ENCODE results near the gene DPY19L1.
A peak's percentile ranks its signal among the peaks of the same experiment; 100 is the strongest.
"Not testable (repeated sequence)": the region's sequence is repeated elsewhere in the genome, so short reads cannot be mapped to it uniquely, and the experiment has no call there.

DPY19L1 gene

GRCh38 chr7:35032166-35032565 is 5.1 kb downstream of the DPY19L1 start:
- no peak for DNase-seq (ENCODE audit: low read depth)

GRCh38 chr7:35030848-35031247 is 6.4 kb downstream of the DPY19L1 start:
- DNase-seq (ENCODE audit: low read depth), result no peak

- no peak for DNase-seq (ENCODE audit: low read depth)
Observed at GRCh38 chr7:35029311-35029710, 8.0 kb downstream of the DPY19L1 start.

GRCh38 chr7:35026150-35026549 is 11.1 kb downstream of the DPY19L1 start:
- DNase-seq (ENCODE audit: low read depth), result no peak

- no peak for DNase-seq (ENCODE audit: low read depth)
Observed at GRCh38 chr7:35025369-35025870, 11.9 kb downstream of the DPY19L1 start.

- DNase-seq (ENCODE audit: low read depth), result no peak
Observed at GRCh38 chr7:35024298-35024697, 13.0 kb downstream of the DPY19L1 start.

GRCh38 chr7:35022725-35023124 is 14.6 kb downstream of the DPY19L1 start:
- no peak for DNase-seq (ENCODE audit: low read depth)

GRCh38 chr7:35021445-35021844 is 15.8 kb downstream of the DPY19L1 start:
- no peak for DNase-seq (ENCODE audit: low read depth)

GRCh38 chr7:35019801-35020200 is 17.5 kb downstream of the DPY19L1 start:
- no peak for DNase-seq (ENCODE audit: low read depth)

- no peak for DNase-seq (ENCODE audit: low read depth)
Observed at GRCh38 chr7:35019179-35019729, 18.0 kb downstream of the DPY19L1 start.

- no peak for DNase-seq (ENCODE audit: low read depth)
Observed at GRCh38 chr7:35015346-35015859, 21.9 kb downstream of the DPY19L1 start.

GRCh38 chr7:35012160-35012559 is 25.1 kb downstream of the DPY19L1 start:
- no peak for DNase-seq (ENCODE audit: low read depth)

- no peak for DNase-seq (ENCODE audit: low read depth)
Observed at GRCh38 chr7:35011085-35011484, 26.2 kb downstream of the DPY19L1 start.

- DNase-seq (ENCODE audit: low read depth), result no peak
Observed at GRCh38 chr7:35007768-35008167, 29.5 kb downstream of the DPY19L1 start.

GRCh38 chr7:35004531-35005095 is 32.7 kb downstream of the DPY19L1 start:
- DNase-seq (ENCODE audit: low read depth), result no peak

GRCh38 chr7:35003679-35004303 is 33.5 kb downstream of the DPY19L1 start:
- peak; percentile 58 for DNase-seq (ENCODE audit: low read depth)

GRCh38 chr7:35003177-35003650 is 34.1 kb downstream of the DPY19L1 start:
- DNase-seq (ENCODE audit: low read depth), result peak; percentile 49

GRCh38 chr7:34998335-34998734 is 39.0 kb downstream of the DPY19L1 start:
- DNase-seq (ENCODE audit: low read depth), result not testable (repeated sequence)

GRCh38 chr7:34996423-34997090 is 40.7 kb downstream of the DPY19L1 start:
- not testable (repeated sequence) for DNase-seq (ENCODE audit: low read depth)

GRCh38 chr7:34995757-34996156 is 41.5 kb downstream of the DPY19L1 start:
- DNase-seq (ENCODE audit: low read depth), result no peak

GRCh38 chr7:34991938-34992840 is 45.1 kb downstream of the DPY19L1 start:
- DNase-seq (ENCODE audit: low read depth), result peak; percentile 49

All from HS-5 (cell line).